GM12878 (cell line): Measurements from ENCODE around the gene TESK2.

Experiments
- CBX3 ChIP-seq: fragments of 200-600 bp; sonication (generic); IDR thresholded peaks from 2 replicates; pipeline ENCODE4 v1.6.1; 2016; ENCODE audit warnings: low read depth, borderline replicate concordance
- EP300 ChIP-seq, 2 experiments: fragments of 150-350 bp in 1 of 2; IDR thresholded peaks; 2 replicates each; pipeline ENCODE4 v1.6.1; 2011 to 2012; ENCODE audit warnings: low read depth in 2 of 2, low read length in 2 of 2, borderline replicate concordance in 1 of 2, improper control_type of control experiment in 1 of 2, inconsistent platforms in 1 of 2; ENCODE audit not compliant: control insufficient read depth in 1 of 2
- MXI1 ChIP-seq: fragments of 150-350 bp; IDR thresholded peaks from 2 replicates; pipeline ENCODE4 v1.6.1; 2011; ENCODE audit warnings: low read depth, mild to moderate bottlenecking, inconsistent platforms, low read length, improper control_type of control experiment
- POLR2A ChIP-seq: IDR thresholded peaks from 2 replicates; pipeline ENCODE4 v1.6.1; 2011; ENCODE audit warnings: low read depth, mild to moderate bottlenecking, low read length
- RAD21 ChIP-seq: IDR thresholded peaks from 2 replicates; pipeline ENCODE4 v1.6.1; 2011; ENCODE audit warnings: mild to moderate bottlenecking, low read depth, low read length, moderate library complexity; ENCODE audit not compliant: insufficient read depth
- SP1 ChIP-seq: IDR thresholded peaks from one replicate; pipeline ENCODE4 v1.6.1; 2011; ENCODE audit warnings: low read depth, low read length
- TBL1XR1 ChIP-seq: IDR thresholded peaks from 2 replicates; pipeline ENCODE4 v1.6.1; 2012; ENCODE audit warnings: low read depth, low read length, improper control_type of control experiment
- ZNF274 ChIP-seq: IDR thresholded peaks from one replicate; pipeline ENCODE4 v1.8.0; 2011; ENCODE audit not compliant: insufficient read length, insufficient read depth
- TF ChIP-seq, protein P1 (sequence below): IDR thresholded peaks from 2 replicates; pipeline ENCODE4 v1.6.1; 2012; ENCODE audit warnings: mild to moderate bottlenecking, low read depth, low read length
- TF ChIP-seq, protein P2 (sequence below), 3 experiments: IDR thresholded peaks in 2 of 3; conservative IDR thresholded peaks in 1 of 3; 2 replicates each; pipeline ENCODE4 v1.5.1; 2011; ENCODE audit warnings: low read depth in 3 of 3, low read length in 3 of 3, mild to moderate bottlenecking in 3 of 3, control low read depth in 2 of 3, moderate library complexity in 2 of 3, inconsistent platforms in 1 of 3, mixed read lengths in 1 of 3; ENCODE audit not compliant: control insufficient read depth in 2 of 3, insufficient read depth in 1 of 3; ENCODE audit errors: extremely low read depth in 1 of 3
- TF ChIP-seq, protein P3 (sequence below): fragments of 450-650 bp; IDR thresholded peaks from 2 replicates; pipeline ENCODE4 v1.6.1; 2017; ENCODE audit warnings: borderline replicate concordance

DNA sequence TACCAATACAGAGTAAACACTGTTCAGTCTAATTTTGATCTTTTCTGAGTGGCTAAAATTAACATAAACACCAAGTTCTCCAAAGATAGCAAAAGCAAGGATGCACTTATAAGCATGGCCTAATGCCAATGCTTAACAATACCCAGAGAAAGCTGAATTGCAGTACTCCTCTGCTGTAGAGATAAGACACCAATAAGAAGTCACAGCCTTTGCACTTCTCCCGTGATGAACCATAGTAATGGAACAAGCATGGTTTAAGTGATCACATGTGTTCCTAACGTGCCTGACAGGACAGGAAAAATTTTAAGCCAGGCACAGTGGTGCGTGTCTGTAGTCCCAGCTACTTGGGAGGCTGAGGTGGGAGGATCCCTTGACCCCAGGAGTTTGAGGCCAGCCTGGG lies 25.1 kb upstream of the TESK2 start:
- no peak for TF ChIP-seq SP1
- TF ChIP-seq, protein P1, sequence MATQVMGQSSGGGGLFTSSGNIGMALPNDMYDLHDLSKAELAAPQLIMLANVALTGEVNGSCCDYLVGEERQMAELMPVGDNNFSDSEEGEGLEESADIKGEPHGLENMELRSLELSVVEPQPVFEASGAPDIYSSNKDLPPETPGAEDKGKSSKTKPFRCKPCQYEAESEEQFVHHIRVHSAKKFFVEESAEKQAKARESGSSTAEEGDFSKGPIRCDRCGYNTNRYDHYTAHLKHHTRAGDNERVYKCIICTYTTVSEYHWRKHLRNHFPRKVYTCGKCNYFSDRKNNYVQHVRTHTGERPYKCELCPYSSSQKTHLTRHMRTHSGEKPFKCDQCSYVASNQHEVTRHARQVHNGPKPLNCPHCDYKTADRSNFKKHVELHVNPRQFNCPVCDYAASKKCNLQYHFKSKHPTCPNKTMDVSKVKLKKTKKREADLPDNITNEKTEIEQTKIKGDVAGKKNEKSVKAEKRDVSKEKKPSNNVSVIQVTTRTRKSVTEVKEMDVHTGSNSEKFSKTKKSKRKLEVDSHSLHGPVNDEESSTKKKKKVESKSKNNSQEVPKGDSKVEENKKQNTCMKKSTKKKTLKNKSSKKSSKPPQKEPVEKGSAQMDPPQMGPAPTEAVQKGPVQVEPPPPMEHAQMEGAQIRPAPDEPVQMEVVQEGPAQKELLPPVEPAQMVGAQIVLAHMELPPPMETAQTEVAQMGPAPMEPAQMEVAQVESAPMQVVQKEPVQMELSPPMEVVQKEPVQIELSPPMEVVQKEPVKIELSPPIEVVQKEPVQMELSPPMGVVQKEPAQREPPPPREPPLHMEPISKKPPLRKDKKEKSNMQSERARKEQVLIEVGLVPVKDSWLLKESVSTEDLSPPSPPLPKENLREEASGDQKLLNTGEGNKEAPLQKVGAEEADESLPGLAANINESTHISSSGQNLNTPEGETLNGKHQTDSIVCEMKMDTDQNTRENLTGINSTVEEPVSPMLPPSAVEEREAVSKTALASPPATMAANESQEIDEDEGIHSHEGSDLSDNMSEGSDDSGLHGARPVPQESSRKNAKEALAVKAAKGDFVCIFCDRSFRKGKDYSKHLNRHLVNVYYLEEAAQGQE = no peak
- TF ChIP-seq MXI1 = no peak
- TF ChIP-seq, protein P2, sequence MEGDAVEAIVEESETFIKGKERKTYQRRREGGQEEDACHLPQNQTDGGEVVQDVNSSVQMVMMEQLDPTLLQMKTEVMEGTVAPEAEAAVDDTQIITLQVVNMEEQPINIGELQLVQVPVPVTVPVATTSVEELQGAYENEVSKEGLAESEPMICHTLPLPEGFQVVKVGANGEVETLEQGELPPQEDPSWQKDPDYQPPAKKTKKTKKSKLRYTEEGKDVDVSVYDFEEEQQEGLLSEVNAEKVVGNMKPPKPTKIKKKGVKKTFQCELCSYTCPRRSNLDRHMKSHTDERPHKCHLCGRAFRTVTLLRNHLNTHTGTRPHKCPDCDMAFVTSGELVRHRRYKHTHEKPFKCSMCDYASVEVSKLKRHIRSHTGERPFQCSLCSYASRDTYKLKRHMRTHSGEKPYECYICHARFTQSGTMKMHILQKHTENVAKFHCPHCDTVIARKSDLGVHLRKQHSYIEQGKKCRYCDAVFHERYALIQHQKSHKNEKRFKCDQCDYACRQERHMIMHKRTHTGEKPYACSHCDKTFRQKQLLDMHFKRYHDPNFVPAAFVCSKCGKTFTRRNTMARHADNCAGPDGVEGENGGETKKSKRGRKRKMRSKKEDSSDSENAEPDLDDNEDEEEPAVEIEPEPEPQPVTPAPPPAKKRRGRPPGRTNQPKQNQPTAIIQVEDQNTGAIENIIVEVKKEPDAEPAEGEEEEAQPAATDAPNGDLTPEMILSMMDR (IDR thresholded peaks at IDR 0.05 in 2 of 3, conservative IDR thresholded peaks at IDR 0.05 in 1 of 3; ENCODE audit: control insufficient read depth in 2 of 3, extremely low read depth in 1 of 3, insufficient read depth in 1 of 3, low read depth in 3 of 3, low read length in 3 of 3) = no peak
- TF ChIP-seq, protein P3, sequence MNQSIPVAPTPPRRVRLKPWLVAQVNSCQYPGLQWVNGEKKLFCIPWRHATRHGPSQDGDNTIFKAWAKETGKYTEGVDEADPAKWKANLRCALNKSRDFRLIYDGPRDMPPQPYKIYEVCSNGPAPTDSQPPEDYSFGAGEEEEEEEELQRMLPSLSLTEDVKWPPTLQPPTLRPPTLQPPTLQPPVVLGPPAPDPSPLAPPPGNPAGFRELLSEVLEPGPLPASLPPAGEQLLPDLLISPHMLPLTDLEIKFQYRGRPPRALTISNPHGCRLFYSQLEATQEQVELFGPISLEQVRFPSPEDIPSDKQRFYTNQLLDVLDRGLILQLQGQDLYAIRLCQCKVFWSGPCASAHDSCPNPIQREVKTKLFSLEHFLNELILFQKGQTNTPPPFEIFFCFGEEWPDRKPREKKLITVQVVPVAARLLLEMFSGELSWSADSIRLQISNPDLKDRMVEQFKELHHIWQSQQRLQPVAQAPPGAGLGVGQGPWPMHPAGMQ = no peak
- TF ChIP-seq EP300 (IDR thresholded peaks at IDR 0.05; ENCODE audit: borderline replicate concordance in 1 of 2, control insufficient read depth in 1 of 2, low read depth in 2 of 2, low read length in 2 of 2) = no peak
- no peak for TF ChIP-seq RAD21
- no peak for TF ChIP-seq CBX3
- no peak for TF ChIP-seq ZNF274
- TF ChIP-seq TBL1XR1 = no peak
- TF ChIP-seq POLR2A = no peak
